ENCODE results near the gene R3HDM4. TPM values are rescaled to one million over a fixed set of nuclear protein-coding genes. Genes with fewer than 3 reads are reported as not detected.
A peak's percentile ranks its signal among the peaks of the same experiment; 100 is the strongest.

The R3HDM4 gene
- total RNA-seq, 5 donors from 2014 or later (not counting 1 experiment from before 2014, with no cell fraction given): 190 to 252 (median 220) TPM

DNA sequence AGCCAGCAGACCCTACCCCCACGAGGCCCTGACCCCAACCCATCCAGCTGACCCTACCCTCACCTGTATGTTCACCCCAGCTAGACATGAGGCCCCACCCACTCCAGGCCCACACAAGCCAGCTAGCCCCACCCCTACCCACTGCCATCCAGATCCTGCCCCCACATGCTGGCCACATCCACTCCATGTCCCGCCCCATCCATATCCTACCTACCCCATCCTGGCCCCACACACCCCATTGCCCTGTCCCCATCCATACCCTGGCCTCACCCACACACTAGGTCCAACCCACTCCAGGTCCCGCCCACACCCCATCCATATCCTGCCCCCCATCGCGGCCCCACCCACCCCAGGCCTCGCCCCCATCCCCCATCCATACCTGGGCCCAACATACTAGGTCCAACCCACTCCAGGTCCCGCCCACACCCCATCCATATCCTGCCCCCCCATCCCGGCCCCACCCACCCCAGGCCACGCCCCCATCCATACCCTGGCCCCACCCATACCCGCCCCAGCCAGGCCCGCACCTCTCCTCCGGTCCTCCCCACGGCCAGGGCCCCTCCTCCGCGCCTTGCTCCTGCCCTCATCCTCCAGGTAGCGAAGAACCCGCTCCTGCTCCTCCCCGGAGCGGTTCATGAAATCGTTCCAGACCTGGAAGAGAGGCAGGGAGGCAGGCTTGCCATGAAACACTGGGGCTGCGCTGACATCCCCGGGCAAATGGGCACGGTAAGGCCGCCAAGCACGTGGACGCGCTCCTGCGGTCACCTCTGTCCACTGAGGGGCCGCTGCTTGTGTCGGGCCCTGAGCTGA is 12.5 kb downstream of the R3HDM4 start:
- no peak overlapping the region for H3K4me3 Mint-ChIP-seq

GRCh38 chr19:900043-900301 is 13.0 kb downstream of the R3HDM4 start:
- Histone ChIP-seq H3K27me3 (replicated peaks in 1 of 2; ENCODE audit: control insufficient read depth in 2 of 2, extremely low read depth in 1 of 2, insufficient read depth in 2 of 2, low read length in 1 of 2) (no peaks in the 10 kb centered on the region), H3K36me3 (ENCODE audit: control insufficient read depth in 2 of 2, extremely low read depth in 1 of 2, insufficient read depth in 1 of 2, low read length in 1 of 2) (peaks cover 8 to 61% of the 10 kb centered on the region in 2 donors), H3K4me3 (ENCODE audit: control insufficient read depth in 1 of 2, extremely low read depth in 1 of 2, low read length in 1 of 2) (no peak overlapping the region), H3K4me1 (ENCODE audit: control insufficient read depth in 1 of 2, extremely low read depth in 1 of 2, insufficient read depth in 2 of 2, low read length in 2 of 2) (peaks cover 0 to 59% of the 10 kb centered on the region in 2 experiments), H3K27ac (ENCODE audit: low read length) (peak overlapping the region; percentile 38), H3K9me3 (no peaks in the 10 kb centered on the region)
- ChIA-PET CTCF (no interaction called here), POLR2A (no interaction called here)
- peak in 2 of 4 experiments; percentile 8 to 14 for ATAC-seq (replicated peaks in 1 of 4)
- 87% methylated on average over 13 of the region's 15 CpGs for WGBS (ENCODE audit: insufficient coverage)
- peaks cover 18 to 46% (median 30%) of the 10 kb centered on the region in 3 donors for H3K4me1 Mint-ChIP-seq
- no peaks in the 10 kb centered on the region for H3K27me3 Mint-ChIP-seq
- DNase-seq: no peak
- H3K36me3 Mint-ChIP-seq: peaks cover 12% of the 10 kb centered on the region
- no peak overlapping the region for H3K4me3 Mint-ChIP-seq
- peak overlapping the region in 1 of 2 donors; percentile 43 for H3K27ac Mint-ChIP-seq
- H3K9me3 Mint-ChIP-seq: no peaks in the 10 kb centered on the region

More for the DNA sequence above, 12.5 kb downstream of the R3HDM4 start:
- Mint-ChIP-seq H3K36me3 (peaks cover 12% of the 10 kb centered on the region), H3K27me3 (no peaks in the 10 kb centered on the region), H3K4me1 (peaks cover 23 to 51% (median 33%) of the 10 kb centered on the region in 3 donors), H3K9me3 (no peaks in the 10 kb centered on the region), H3K27ac (peak overlapping the region in 1 of 2 donors; percentile 43)
- Histone ChIP-seq H3K4me3 (ENCODE audit: control insufficient read depth in 1 of 2, extremely low read depth in 1 of 2, low read length in 1 of 2) (no peak overlapping the region), H3K9me3 (no peaks in the 10 kb centered on the region), H3K4me1 (ENCODE audit: control insufficient read depth in 1 of 2, extremely low read depth in 1 of 2, insufficient read depth in 2 of 2, low read length in 2 of 2) (peaks cover 0 to 61% of the 10 kb centered on the region in 2 experiments), H3K36me3 (ENCODE audit: control insufficient read depth in 2 of 2, extremely low read depth in 1 of 2, insufficient read depth in 1 of 2, low read length in 1 of 2) (peaks cover 8 to 61% of the 10 kb centered on the region in 2 donors), H3K27me3 (replicated peaks in 1 of 2; ENCODE audit: control insufficient read depth in 2 of 2, extremely low read depth in 1 of 2, insufficient read depth in 2 of 2, low read length in 1 of 2) (no peaks in the 10 kb centered on the region), H3K27ac (ENCODE audit: low read length) (peak overlapping the region; percentile 38)
- ChIA-PET POLR2A (no interaction called here), CTCF (no interaction called here)
- peak in 19 of 35 experiments; percentile 17 to 58 (median 45) for DNase-seq
- peak; percentile 48 to 64 (median 52) for ATAC-seq (replicated peaks in 1 of 4)
- 97% methylated on average over 23 of the region's 30 CpGs for WGBS (ENCODE audit: insufficient coverage)

DNA sequence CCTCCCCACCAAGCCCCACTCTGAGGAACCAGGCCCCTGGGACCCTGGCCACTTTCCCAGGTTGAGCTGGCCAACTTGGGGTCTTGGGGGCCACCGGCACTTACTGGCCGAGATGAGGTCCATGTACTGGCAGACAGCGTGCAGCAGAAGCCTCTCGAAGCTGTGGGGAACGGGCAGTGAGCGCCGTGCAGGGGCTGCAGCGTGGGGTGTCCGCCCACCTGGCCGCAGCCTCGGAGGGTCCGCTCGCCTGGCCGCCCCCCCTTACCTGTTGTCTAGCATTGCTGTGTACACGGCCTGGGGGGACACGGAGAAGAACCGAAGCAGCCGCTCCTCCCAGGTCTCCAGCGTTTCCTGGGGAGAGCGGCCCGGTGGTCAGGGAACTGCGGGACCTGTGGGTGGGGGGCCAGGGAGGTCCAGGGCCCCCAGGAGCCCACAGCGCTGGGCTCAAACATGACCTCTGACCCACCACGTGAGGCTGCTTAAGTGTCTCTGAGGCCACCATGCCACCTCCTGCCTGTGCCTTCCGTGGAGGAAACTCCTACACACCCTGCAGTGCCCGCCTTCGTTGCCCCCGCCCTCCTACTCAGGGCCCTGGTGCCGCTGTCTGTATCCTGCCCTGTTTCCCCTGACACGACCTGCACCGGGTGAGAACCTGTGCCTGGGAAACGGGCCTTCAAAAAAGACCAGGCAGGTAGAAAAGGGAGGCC is 13.5 kb downstream of the R3HDM4 start:
- ATAC-seq (replicated peaks in 1 of 4) (no peak), DNase-seq (no peak)
- H3K4me1 ChIP-seq (ENCODE audit: control insufficient read depth in 1 of 2, extremely low read depth in 1 of 2, insufficient read depth in 2 of 2, low read length in 2 of 2): peaks cover 0 to 54% of the 10 kb centered on the region in 2 experiments
- Mint-ChIP-seq H3K36me3 (peaks cover 11% of the 10 kb centered on the region), H3K4me3 (no peak overlapping the region), H3K9me3 (no peaks in the 10 kb centered on the region), H3K27ac (no peak overlapping the region), H3K27me3 (no peaks in the 10 kb centered on the region), H3K4me1 (peaks cover 13 to 41% (median 28%) of the 10 kb centered on the region in 3 donors)
- H3K36me3 ChIP-seq (ENCODE audit: control insufficient read depth in 2 of 2, extremely low read depth in 1 of 2, insufficient read depth in 1 of 2, low read length in 1 of 2): peaks cover 8 to 59% of the 10 kb centered on the region in 2 donors
- H3K4me3 ChIP-seq (ENCODE audit: control insufficient read depth in 1 of 2, extremely low read depth in 1 of 2, low read length in 1 of 2): no peak overlapping the region
- WGBS (ENCODE audit: insufficient coverage): 88% methylated on average over 17 of the region's 32 CpGs
- no peaks in the 10 kb centered on the region for H3K27me3 ChIP-seq (replicated peaks in 1 of 2; ENCODE audit: control insufficient read depth in 2 of 2, extremely low read depth in 1 of 2, insufficient read depth in 2 of 2, low read length in 1 of 2)
- ChIA-PET CTCF (no interaction called here), POLR2A (interaction anchor here in 1 of 2 donors (0.6 kb wide), 1 partner anchor 16 kb away, joined by 4 read pairs; no protein-coding TSS in a partner anchor)
- H3K9me3 ChIP-seq: no peaks in the 10 kb centered on the region
- no peak overlapping the region for H3K27ac ChIP-seq (ENCODE audit: low read length)

- ChIA-PET CTCF (no interaction called here), POLR2A (interaction anchor here (0.6 to 0.7 kb wide), 2 partner anchors 10 to 24 kb away, joined by 4 read pairs; no protein-coding TSS in a partner anchor)
- H3K27me3 Mint-ChIP-seq: no peaks in the 10 kb centered on the region
- peaks cover 13 to 42% (median 24%) of the 10 kb centered on the region in 3 donors for H3K4me1 Mint-ChIP-seq
- no peak overlapping the region for H3K27ac ChIP-seq (ENCODE audit: low read length)
- no peaks in the 10 kb centered on the region for H3K9me3 Mint-ChIP-seq
- H3K36me3 Mint-ChIP-seq: peaks cover 6% of the 10 kb centered on the region
- H3K4me3 ChIP-seq (ENCODE audit: control insufficient read depth in 1 of 2, extremely low read depth in 1 of 2, low read length in 1 of 2): no peak overlapping the region
- H3K4me1 ChIP-seq (ENCODE audit: control insufficient read depth in 1 of 2, extremely low read depth in 1 of 2, insufficient read depth in 2 of 2, low read length in 2 of 2): peaks cover 0 to 51% of the 10 kb centered on the region in 2 experiments
- ATAC-seq (replicated peaks in 1 of 4) (peak; percentile 25 to 57 (median 34)), DNase-seq (peak in 20 of 35 experiments; percentile 29 to 66 (median 48))
- no peaks in the 10 kb centered on the region for H3K27me3 ChIP-seq (replicated peaks in 1 of 2; ENCODE audit: control insufficient read depth in 2 of 2, extremely low read depth in 1 of 2, insufficient read depth in 2 of 2, low read length in 1 of 2)
- no peaks in the 10 kb centered on the region for H3K9me3 ChIP-seq
- H3K27ac Mint-ChIP-seq: peak overlapping the region; percentile 16 to 31
- peaks cover 8 to 54% of the 10 kb centered on the region in 2 donors for H3K36me3 ChIP-seq (ENCODE audit: control insufficient read depth in 2 of 2, extremely low read depth in 1 of 2, insufficient read depth in 1 of 2, low read length in 1 of 2)
- no peak overlapping the region for H3K4me3 Mint-ChIP-seq
- WGBS (ENCODE audit: insufficient coverage): 75% methylated on average over 13 of the region's 20 CpGs
These were observed 14.4 kb downstream of the R3HDM4 start for GRCh38 chr19:898663-899062.

GRCh38 chr19:897442-898039 is 15.5 kb downstream of the R3HDM4 start:
- CTCF ChIA-PET: interaction anchor here in 1 of 2 donors (0.7 kb wide), 2 partner anchors 14 to 271 kb away, joined by 4 to 6 read pairs; no protein-coding TSS in a partner anchor

GRCh38 chr19:896999-897398 is 16.0 kb downstream of the R3HDM4 start:
- peaks cover 3 to 46% of the 10 kb centered on the region in 2 donors for H3K36me3 ChIP-seq (ENCODE audit: control insufficient read depth in 2 of 2, extremely low read depth in 1 of 2, insufficient read depth in 1 of 2, low read length in 1 of 2)
- peaks cover 0 to 46% of the 10 kb centered on the region in 2 experiments for H3K4me1 ChIP-seq (ENCODE audit: control insufficient read depth in 1 of 2, extremely low read depth in 1 of 2, insufficient read depth in 2 of 2, low read length in 2 of 2)
- H3K27me3 Mint-ChIP-seq: peaks cover 0 to 4% of the 10 kb centered on the region in 2 donors
- no peak for ATAC-seq (replicated peaks in 1 of 4)
- H3K4me3 Mint-ChIP-seq: no peak overlapping the region
- H3K9me3 Mint-ChIP-seq: no peaks in the 10 kb centered on the region
- POLR2A ChIA-PET: no interaction called here
- H3K36me3 Mint-ChIP-seq: peaks cover 9% of the 10 kb centered on the region
- H3K4me3 ChIP-seq (ENCODE audit: control insufficient read depth in 1 of 2, extremely low read depth in 1 of 2, low read length in 1 of 2): no peak overlapping the region
- CTCF ChIA-PET: no interaction called here
- WGBS (ENCODE audit: insufficient coverage): 100% methylated on average over 8 of the region's 11 CpGs
- H3K27me3 ChIP-seq (replicated peaks in 1 of 2; ENCODE audit: control insufficient read depth in 2 of 2, extremely low read depth in 1 of 2, insufficient read depth in 2 of 2, low read length in 1 of 2): no peaks in the 10 kb centered on the region
- no peaks in the 10 kb centered on the region for H3K9me3 ChIP-seq
- DNase-seq: no peak
- H3K27ac ChIP-seq (ENCODE audit: low read length): no peak overlapping the region
- H3K4me1 Mint-ChIP-seq: peaks cover 14 to 44% (median 24%) of the 10 kb centered on the region in 3 donors
- H3K27ac Mint-ChIP-seq: peak overlapping the region in 1 of 2 donors; percentile 43

More at GRCh38 chr19:897442-898039, 15.5 kb downstream of the R3HDM4 start:
- no peak for DNase-seq
- H3K27me3 Mint-ChIP-seq: peaks cover 0 to 4% of the 10 kb centered on the region in 2 donors
- no peaks in the 10 kb centered on the region for H3K9me3 ChIP-seq
- peaks cover 17 to 45% (median 26%) of the 10 kb centered on the region in 3 donors for H3K4me1 Mint-ChIP-seq
- H3K27me3 ChIP-seq (replicated peaks in 1 of 2; ENCODE audit: control insufficient read depth in 2 of 2, extremely low read depth in 1 of 2, insufficient read depth in 2 of 2, low read length in 1 of 2): no peaks in the 10 kb centered on the region
- H3K9me3 Mint-ChIP-seq: no peaks in the 10 kb centered on the region
- POLR2A ChIA-PET: no interaction called here
- no peak overlapping the region for H3K4me3 Mint-ChIP-seq
- no peak for ATAC-seq (replicated peaks in 1 of 4)
- no peak overlapping the region for H3K27ac ChIP-seq (ENCODE audit: low read length)
- H3K36me3 Mint-ChIP-seq: peaks cover 9% of the 10 kb centered on the region
- H3K4me3 ChIP-seq (ENCODE audit: control insufficient read depth in 1 of 2, extremely low read depth in 1 of 2, low read length in 1 of 2): no peak overlapping the region
- H3K36me3 ChIP-seq (ENCODE audit: control insufficient read depth in 2 of 2, extremely low read depth in 1 of 2, insufficient read depth in 1 of 2, low read length in 1 of 2): peaks cover 5 to 49% of the 10 kb centered on the region in 2 donors
- H3K4me1 ChIP-seq (ENCODE audit: control insufficient read depth in 1 of 2, extremely low read depth in 1 of 2, insufficient read depth in 2 of 2, low read length in 2 of 2): peaks cover 0 to 44% of the 10 kb centered on the region in 2 experiments
- WGBS (ENCODE audit: insufficient coverage): 94% methylated on average over 25 of the region's 26 CpGs
- H3K27ac Mint-ChIP-seq: no peak overlapping the region

Data from T-cell (primary cell).